AG09309 (cell line): ENCODE data around the gene HK1.

ENCODE experiments used
- DNase-seq: peaks from one replicate; pipeline ENCODE4 v3.0.0-alpha.2; 2010; ENCODE audit warnings: low read depth
- H3K4me3 ChIP-seq: 2 replicates; pipeline ENCODE4 v1.5.1; 2011; ENCODE audit warnings: mild to moderate bottlenecking, low read depth, low read length, moderate library complexity; ENCODE audit not compliant: control insufficient read depth
- CTCF ChIP-seq: IDR thresholded peaks from 2 replicates; pipeline ENCODE4 v1.5.1; 2011; ENCODE audit warnings: mild to moderate bottlenecking, low read depth, low read length, inconsistent platforms; ENCODE audit not compliant: insufficient read depth, control insufficient read depth; ENCODE audit errors: missing control alignments

HK1 gene

GRCh38 chr10:69451209-69451783, 173.0 kb downstream of the HK1 start, which contains the start of gene TSPAN15:
Gene TSPAN15, plus strand, starts transcription at chr10:69451465. Its CDS starts 130 bp downstream, at chr10:69451595.
- TF ChIP-seq CTCF = no peak
- H3K4me3 ChIP-seq = peak within 1 kb of the TSS; percentile 45
- no peak for DNase-seq
